ENCODE data around the gene FAM221B. TPM values are rescaled to one million over a fixed set of nuclear protein-coding genes. Genes with fewer than 3 reads are reported as not detected.

Gene FAM221B
- total and polyA plus RNA-seq, 9 of the 15 experiments (the other 6 are each of a cell fraction or from before 2014, with no cell fraction given), result 0.01 TPM; not detected in 8

DNA sequence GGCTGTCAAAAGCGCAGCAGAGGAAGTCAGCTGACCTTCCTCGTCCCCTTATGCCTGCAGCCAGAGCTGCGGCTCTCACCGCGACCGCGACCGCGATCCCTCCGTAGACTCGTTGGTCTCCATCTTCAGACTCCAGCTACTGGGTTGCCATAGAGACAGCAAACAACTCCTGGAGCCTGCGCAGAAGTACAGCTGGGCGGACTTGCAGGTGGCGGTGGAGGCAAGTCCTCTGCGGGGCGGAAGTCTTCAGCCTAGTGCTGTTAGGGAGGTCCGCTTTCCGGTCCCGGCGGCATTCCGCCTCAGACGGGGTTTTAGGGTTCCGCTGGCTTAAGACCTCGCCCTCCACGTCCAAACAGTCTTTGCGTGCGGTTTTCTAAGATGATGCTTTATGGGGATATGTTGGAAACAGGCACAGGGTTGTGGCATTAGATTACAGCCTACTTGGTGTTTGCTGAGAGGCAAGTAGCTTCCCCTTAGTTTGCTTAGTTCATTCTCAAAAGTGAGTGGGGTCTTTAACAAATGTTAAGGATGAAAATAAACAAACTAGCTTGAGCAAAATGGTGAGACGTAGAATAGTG, 16.4 kb downstream of the FAM221B start, which contains the start of gene SPAG8 (continued):
- TF ChIP-seq, protein P1, sequence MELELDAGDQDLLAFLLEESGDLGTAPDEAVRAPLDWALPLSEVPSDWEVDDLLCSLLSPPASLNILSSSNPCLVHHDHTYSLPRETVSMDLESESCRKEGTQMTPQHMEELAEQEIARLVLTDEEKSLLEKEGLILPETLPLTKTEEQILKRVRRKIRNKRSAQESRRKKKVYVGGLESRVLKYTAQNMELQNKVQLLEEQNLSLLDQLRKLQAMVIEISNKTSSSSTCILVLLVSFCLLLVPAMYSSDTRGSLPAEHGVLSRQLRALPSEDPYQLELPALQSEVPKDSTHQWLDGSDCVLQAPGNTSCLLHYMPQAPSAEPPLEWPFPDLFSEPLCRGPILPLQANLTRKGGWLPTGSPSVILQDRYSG (tag; conservative IDR thresholded peaks at IDR 0.05; ENCODE audit: low read depth), result no peak
- TF ChIP-seq SP1 (CRISPR knock-in tag; IDR thresholded peaks at IDR 0.05) (0 out of 2 replicates have a peak, but pooled peaks have one; percentile 29), YY1 (IDR thresholded peaks at IDR 0.05; ENCODE audit: borderline replicate concordance in 1 of 3, control insufficient read depth in 1 of 3, extremely low read depth in 1 of 3, insufficient read depth in 3 of 3, insufficient read length in 1 of 3, insufficient replicate concordance in 2 of 3, low read depth in 1 of 3, low read length in 2 of 3) (peak in 2 of 3 experiments; percentile 49 to 58), PHTF2 (CRISPR knock-in tag; IDR thresholded peaks at IDR 0.05) (no peak), NR2C2 (CRISPR knock-in tag; IDR thresholded peaks at IDR 0.05) (no peak), NR2C2 (tag; IDR thresholded peaks at IDR 0.05) (peak; percentile 51; the same call in 1 of the 2 replicates), SRSF9 (IDR thresholded peaks at IDR 0.05; ENCODE audit: borderline replicate concordance, low read depth, low read length) (no peak), IFI16 (CRISPR knock-in tag; IDR thresholded peaks at IDR 0.05) (no peak), JUND (IDR thresholded peaks at IDR 0.05; ENCODE audit: borderline replicate concordance, low read depth, low read length) (0 out of 2 replicates have a peak, but pooled peaks have one; percentile 16), JUND (tag; IDR thresholded peaks at IDR 0.05; ENCODE audit: borderline replicate concordance, low read depth, low read length) (no peak; the same call in 2 of the 3 replicates), PHF20 (IDR thresholded peaks at IDR 0.05; ENCODE audit: partially characterized antibody) (peak; percentile 36), ATF1 (CRISPR knock-in tag; IDR thresholded peaks at IDR 0.05) (no peak), ATF1 (tag; IDR thresholded peaks at IDR 0.05) (peak; percentile 24; the same call in 1 of the 2 replicates)
- TF ChIP-seq, protein P2, sequence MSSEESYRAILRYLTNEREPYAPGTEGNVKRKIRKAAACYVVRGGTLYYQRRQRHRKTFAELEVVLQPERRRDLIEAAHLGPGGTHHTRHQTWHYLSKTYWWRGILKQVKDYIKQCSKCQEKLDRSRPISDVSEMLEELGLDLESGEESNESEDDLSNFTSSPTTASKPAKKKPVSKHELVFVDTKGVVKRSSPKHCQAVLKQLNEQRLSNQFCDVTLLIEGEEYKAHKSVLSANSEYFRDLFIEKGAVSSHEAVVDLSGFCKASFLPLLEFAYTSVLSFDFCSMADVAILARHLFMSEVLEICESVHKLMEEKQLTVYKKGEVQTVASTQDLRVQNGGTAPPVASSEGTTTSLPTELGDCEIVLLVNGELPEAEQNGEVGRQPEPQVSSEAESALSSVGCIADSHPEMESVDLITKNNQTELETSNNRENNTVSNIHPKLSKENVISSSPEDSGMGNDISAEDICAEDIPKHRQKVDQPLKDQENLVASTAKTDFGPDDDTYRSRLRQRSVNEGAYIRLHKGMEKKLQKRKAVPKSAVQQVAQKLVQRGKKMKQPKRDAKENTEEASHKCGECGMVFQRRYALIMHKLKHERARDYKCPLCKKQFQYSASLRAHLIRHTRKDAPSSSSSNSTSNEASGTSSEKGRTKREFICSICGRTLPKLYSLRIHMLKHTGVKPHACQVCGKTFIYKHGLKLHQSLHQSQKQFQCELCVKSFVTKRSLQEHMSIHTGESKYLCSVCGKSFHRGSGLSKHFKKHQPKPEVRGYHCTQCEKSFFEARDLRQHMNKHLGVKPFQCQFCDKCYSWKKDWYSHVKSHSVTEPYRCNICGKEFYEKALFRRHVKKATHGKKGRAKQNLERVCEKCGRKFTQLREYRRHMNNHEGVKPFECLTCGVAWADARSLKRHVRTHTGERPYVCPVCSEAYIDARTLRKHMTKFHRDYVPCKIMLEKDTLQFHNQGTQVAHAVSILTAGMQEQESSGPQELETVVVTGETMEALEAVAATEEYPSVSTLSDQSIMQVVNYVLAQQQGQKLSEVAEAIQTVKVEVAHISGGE (CRISPR knock-in tag; IDR thresholded peaks at IDR 0.05), result peak; percentile 92 to 99 (median 97); a peak in 5 of 6 replicates
- TF ChIP-seq, protein P3, sequence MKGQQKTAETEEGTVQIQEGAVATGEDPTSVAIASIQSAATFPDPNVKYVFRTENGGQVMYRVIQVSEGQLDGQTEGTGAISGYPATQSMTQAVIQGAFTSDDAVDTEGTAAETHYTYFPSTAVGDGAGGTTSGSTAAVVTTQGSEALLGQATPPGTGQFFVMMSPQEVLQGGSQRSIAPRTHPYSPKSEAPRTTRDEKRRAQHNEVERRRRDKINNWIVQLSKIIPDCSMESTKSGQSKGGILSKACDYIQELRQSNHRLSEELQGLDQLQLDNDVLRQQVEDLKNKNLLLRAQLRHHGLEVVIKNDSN (CRISPR knock-in tag; IDR thresholded peaks at IDR 0.05), result peak; percentile 65
- TF ChIP-seq, protein P4, sequence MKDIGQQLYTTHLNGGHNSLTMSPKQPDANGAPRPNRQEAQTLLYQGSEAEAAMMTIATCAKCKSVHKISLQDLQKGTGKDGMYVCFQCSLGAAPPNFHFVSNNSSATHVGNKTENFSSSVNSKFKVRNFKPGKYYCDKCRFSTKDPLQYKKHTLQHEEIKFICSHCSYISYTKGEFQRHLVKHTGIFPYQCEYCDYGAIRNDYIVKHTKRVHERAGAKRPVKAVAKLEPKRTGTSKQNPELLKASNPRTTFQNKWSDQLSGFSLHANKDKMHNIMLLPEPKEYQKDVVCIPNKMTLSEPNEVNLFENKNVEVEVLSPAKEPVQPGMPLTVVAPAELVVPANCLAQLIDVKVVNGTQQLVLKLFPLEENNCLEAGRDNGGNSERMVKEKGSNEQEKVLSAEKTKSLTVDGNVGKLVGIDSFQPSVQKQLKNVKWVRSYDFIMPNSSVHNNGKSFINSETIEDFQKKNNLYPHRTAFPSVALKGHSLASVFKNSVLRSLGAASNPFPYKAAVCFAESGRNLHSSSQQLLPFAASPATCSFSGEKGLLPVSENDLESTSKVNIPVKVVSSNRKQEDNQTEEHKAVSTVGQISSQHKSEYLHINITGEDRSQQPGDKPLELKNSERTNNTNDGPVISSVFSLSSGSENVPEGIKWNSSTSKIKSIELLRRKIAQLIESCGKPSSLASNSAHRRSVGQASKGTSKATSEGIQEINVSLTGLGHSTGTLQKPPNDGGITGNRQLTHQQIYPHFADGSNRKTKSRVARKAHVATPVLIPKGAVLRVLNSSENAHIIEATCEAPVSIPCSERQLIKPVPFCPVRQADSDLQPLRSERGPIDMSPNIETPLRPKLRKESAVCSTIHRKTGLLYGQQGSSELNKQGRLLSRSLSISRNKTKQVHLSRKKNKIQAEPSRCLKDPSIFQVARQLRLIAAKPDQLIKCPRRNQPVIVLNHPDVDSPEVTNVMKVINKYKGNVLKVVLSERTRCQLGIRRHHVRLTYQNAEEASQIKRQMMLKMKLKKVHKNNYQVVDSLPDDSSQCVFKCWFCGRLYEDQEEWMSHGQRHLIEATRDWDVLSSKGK (CRISPR knock-in tag; IDR thresholded peaks at IDR 0.05), result no peak

All from K562 (cell line).